BJ (cell line): Measurements from ENCODE around the gene RCAN3. TPM values are rescaled to one million over a fixed set of nuclear protein-coding genes. Genes with fewer than 3 reads are reported as not detected.
"Not testable (repeated sequence)": the region's sequence is repeated elsewhere in the genome, so short reads cannot be mapped to it uniquely, and the experiment has no call there.

Experiments
- CTCF ChIA-PET: fragments of 350-600 bp; formaldehyde crosslinking; extraction: SDS; loops from one replicate; lab custom pipeline; 2021; ENCODE audit warnings: antibody characterized with exemption, inconsistent platforms; lab: Yijun Ruan, JAX
- POLR2A ChIA-PET: fragments of 300-600 bp; sonication (Branson Sonifier 250); formaldehyde crosslinking; extraction: SDS; loops from one replicate; lab custom pipeline; 2021; ENCODE audit warnings: antibody characterized with exemption; lab: Charles Lee
- DNase-seq: peaks from one replicate; pipeline ENCODE4 v3.0.0-alpha.2; 2011; ENCODE audit warnings: low read depth
- H3K27me3 ChIP-seq: 2 replicates; pipeline ENCODE4 v1.6.0; 2011; ENCODE audit warnings: low read length; ENCODE audit not compliant: control insufficient read depth, insufficient read depth
- H3K36me3 ChIP-seq: 2 replicates; pipeline ENCODE4 v1.5.1; 2011; ENCODE audit warnings: low read length; ENCODE audit not compliant: control insufficient read depth, insufficient read depth
- H3K4me3 ChIP-seq: 2 replicates; pipeline ENCODE4 v1.5.1; 2011; ENCODE audit warnings: low read depth, mild to moderate bottlenecking, control low read depth, low read length
- polyA plus RNA-seq: library from polyadenylated mRNA; depleted of rRNA; stranded (reverse); fragments of >200 nt; gene quantifications from 2 replicates; pipeline ENCODE4 v1.2.3, GENCODE V29; 2011
- TF ChIP-seq, protein P1 (sequence below): IDR thresholded peaks from 2 replicates; pipeline ENCODE4 v1.5.1; 2011; ENCODE audit warnings: low read depth, mild to moderate bottlenecking, control low read depth, inconsistent platforms, low read length, moderate library complexity; ENCODE audit not compliant: insufficient read depth

RCAN3 gene
- polyA plus RNA-seq, 1 experiment = 7.6 TPM

- TF ChIP-seq, protein P1, sequence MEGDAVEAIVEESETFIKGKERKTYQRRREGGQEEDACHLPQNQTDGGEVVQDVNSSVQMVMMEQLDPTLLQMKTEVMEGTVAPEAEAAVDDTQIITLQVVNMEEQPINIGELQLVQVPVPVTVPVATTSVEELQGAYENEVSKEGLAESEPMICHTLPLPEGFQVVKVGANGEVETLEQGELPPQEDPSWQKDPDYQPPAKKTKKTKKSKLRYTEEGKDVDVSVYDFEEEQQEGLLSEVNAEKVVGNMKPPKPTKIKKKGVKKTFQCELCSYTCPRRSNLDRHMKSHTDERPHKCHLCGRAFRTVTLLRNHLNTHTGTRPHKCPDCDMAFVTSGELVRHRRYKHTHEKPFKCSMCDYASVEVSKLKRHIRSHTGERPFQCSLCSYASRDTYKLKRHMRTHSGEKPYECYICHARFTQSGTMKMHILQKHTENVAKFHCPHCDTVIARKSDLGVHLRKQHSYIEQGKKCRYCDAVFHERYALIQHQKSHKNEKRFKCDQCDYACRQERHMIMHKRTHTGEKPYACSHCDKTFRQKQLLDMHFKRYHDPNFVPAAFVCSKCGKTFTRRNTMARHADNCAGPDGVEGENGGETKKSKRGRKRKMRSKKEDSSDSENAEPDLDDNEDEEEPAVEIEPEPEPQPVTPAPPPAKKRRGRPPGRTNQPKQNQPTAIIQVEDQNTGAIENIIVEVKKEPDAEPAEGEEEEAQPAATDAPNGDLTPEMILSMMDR = no peak
- Histone ChIP-seq H3K27me3 (no peaks in the 10 kb centered on the region), H3K4me3 (no peak overlapping the region), H3K36me3 (no peaks in the 10 kb centered on the region)
- DNase-seq = no peak
- ChIA-PET CTCF (interaction anchor here (0.9 kb wide), 1 partner anchor 14 kb away, joined by 3 read pairs; no protein-coding TSS in a partner anchor), POLR2A (no interaction called here)
Measured at GRCh38 chr1:24507405-24507804, 4.8 kb downstream of the RCAN3 start.

DNA sequence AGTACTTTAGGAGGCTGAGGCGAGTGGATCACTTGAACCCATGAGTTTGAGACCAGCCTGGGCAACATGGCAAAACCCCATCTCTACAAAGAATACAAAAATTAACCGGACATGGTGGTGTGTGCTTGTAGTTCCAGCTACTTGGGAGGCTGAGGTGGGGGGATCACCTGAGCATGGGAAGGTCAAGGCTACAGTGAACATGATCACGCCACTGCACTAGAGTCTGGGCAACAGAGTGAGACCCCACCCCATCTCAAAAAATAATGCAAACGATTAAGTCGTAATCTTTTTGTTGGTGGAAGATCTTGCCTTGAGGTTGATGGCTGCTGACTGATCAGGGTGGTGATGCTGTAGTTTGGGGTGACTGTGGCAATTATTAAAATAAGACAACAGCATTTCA is 6.3 kb downstream of the RCAN3 start:
- Histone ChIP-seq H3K4me3 (no peak overlapping the region), H3K36me3 (no peaks in the 10 kb centered on the region), H3K27me3 (no peaks in the 10 kb centered on the region)
- TF ChIP-seq, protein P1 = no peak
- ChIA-PET CTCF (no interaction called here), POLR2A (no interaction called here)
- DNase-seq = no peak

- Histone ChIP-seq H3K36me3 (peaks cover 3% of the 10 kb centered on the region; the same call in 1 of the 2 replicates), H3K4me3 (no peak overlapping the region), H3K27me3 (no peaks in the 10 kb centered on the region)
- ChIA-PET CTCF (no interaction called here), POLR2A (no interaction called here)
- DNase-seq = no peak
- TF ChIP-seq, protein P1 = no peak
Measured at GRCh38 chr1:24513706-24514105, 11.1 kb downstream of the RCAN3 start.

DNA sequence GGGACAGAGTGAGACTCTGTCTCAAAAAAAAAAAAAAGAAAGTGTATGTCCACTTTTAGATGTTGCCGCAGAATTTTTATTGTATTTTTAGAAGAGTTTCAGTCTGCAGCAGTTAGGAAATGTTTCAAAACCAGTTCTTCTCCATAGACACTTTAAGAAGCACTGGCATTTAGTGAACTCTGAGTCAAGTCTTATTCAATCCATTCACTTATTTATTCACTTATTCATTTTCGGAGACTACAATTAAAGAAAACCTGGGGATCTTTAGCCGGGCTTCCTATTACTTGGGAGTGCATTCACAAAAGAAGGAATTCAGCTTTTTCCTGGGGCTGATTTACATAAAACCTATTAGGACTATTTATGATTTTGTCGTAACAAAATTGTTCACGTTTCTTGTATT is 12.3 kb downstream of the RCAN3 start:
- Histone ChIP-seq H3K27me3 (no peaks in the 10 kb centered on the region), H3K36me3 (peaks cover 3% of the 10 kb centered on the region; the same call in 1 of the 2 replicates), H3K4me3 (no peak overlapping the region)
- no peak for DNase-seq
- POLR2A ChIA-PET = no interaction called here
- CTCF ChIA-PET = interaction anchor here (0.6 to 2.7 kb wide), 4 partner anchors 11 to 741 kb away, joined by 3 to 9 read pairs (median 3); no protein-coding TSS in a partner anchor
- TF ChIP-seq, protein P1 = no peak

DNA sequence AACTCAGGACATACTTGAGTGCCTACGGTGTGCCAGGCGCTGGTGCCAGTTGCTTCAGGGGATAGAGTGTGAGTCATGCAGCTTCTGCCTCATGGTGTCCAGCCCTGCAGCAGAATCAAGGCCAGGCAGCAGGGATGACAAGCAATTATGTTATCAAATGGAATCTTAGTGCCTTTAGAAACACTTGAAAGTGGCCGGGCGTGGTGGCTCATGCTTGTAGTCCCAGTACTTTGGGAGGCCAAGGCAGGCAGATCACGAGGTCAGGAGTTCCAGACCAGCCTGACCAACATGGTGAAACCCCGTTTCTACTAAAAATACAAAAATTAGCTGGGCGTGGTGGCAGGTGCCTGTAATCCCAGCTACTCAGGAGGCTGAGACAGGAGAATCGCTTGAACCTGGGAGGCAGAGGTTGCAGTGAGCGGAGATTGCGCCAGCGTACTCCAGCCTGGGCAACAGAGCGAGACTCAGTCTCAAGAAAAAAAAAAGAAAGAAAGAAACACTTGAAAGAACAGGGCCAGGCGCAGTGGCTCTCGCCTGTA is 13.1 kb downstream of the RCAN3 start:
- POLR2A ChIA-PET, DNase-seq, H3K27me3 ChIP-seq, H3K36me3 ChIP-seq, H3K4me3 ChIP-seq: not testable (repeated sequence)
- CTCF ChIA-PET = interaction anchor here (0.6 to 2.7 kb wide), 5 partner anchors 10 to 320 kb away, joined by 3 to 9 read pairs (median 3); no protein-coding TSS in a partner anchor

DNA sequence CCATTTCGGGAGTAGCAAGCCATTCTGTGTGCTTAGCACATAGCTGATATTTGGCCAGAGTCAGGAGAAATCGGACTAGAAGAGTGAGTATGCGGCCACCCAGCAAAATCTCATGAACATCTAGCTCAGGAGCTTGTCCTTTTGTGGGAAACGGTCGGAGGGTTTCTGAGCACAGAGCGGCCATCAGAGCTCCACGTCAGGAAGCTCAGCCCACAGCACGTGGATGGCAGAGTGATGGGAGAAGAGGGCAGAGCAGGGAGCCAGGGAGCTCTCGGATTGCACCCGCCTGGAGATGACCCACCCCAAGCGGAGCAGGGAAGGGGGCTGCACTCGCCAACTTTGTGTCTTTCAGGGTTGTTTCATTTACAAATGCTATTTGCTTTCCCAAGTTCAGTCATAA is 13.9 kb downstream of the RCAN3 start:
- H3K36me3 ChIP-seq = peaks cover 3% of the 10 kb centered on the region; the same call in 1 of the 2 replicates
- H3K27me3 ChIP-seq = no peaks in the 10 kb centered on the region
- H3K4me3 ChIP-seq = no peak overlapping the region
- DNase-seq = no peak
- TF ChIP-seq, protein P1 = no peak
- CTCF ChIA-PET = interaction anchor here (2.7 kb wide), 1 partner anchor 10 kb away, joined by 9 read pairs; no protein-coding TSS in a partner anchor
- POLR2A ChIA-PET = no interaction called here
